Putamen (tissue), 1 donor: Measurements from ENCODE around the gene TRIP10.
A peak's percentile ranks its signal among the peaks of the same experiment; 100 is the strongest.
"Not testable (repeated sequence)": the region's sequence is repeated elsewhere in the genome, so short reads cannot be mapped to it uniquely, and the experiment has no call there.

Experiments
- DNase-seq: peaks from one replicate; pipeline ENCODE4 v3.0.0-alpha.2; 2016; ENCODE audit warnings: low spot score

Gene TRIP10

GRCh38 chr19:6768236-6768785 lies 28.8 kb downstream of the TRIP10 start:
- DNase-seq: no peak

GRCh38 chr19:6769006-6769619 lies 29.6 kb downstream of the TRIP10 start:
- DNase-seq: no peak

- not testable (repeated sequence) for DNase-seq
These were observed 32.2 kb downstream of the TRIP10 start for GRCh38 chr19:6771648-6772027.

GRCh38 chr19:6772028-6772865 lies 32.8 kb downstream of the TRIP10 start, which contains the start of gene VAV1:
TSS of gene VAV1 (plus strand) at chr19:6772708. CDS start at chr19:6772808, 100 bp downstream.
- peak; percentile 28 for DNase-seq

GRCh38 chr19:6772866-6773322 lies 33.4 kb downstream of the TRIP10 start:
- DNase-seq: no peak

- DNase-seq: peak; percentile 21
These were observed 33.9 kb downstream of the TRIP10 start for GRCh38 chr19:6773323-6773931.

- no peak for DNase-seq
These were observed 35.6 kb downstream of the TRIP10 start for GRCh38 chr19:6774821-6775707.

GRCh38 chr19:6776045-6776444 lies 36.6 kb downstream of the TRIP10 start:
- DNase-seq: not testable (repeated sequence)

GRCh38 chr19:6776999-6777398 lies 37.5 kb downstream of the TRIP10 start:
- no peak for DNase-seq

- no peak for DNase-seq
These were observed 38.0 kb downstream of the TRIP10 start for GRCh38 chr19:6777434-6777833.

- DNase-seq: no peak
These were observed 38.9 kb downstream of the TRIP10 start for GRCh38 chr19:6778386-6778785.

GRCh38 chr19:6779206-6779605 lies 39.7 kb downstream of the TRIP10 start:
- no peak for DNase-seq

GRCh38 chr19:6787393-6787792 lies 47.9 kb downstream of the TRIP10 start:
- no peak for DNase-seq

- no peak for DNase-seq
These were observed 49.4 kb downstream of the TRIP10 start for GRCh38 chr19:6788896-6789295.

- DNase-seq: no peak
These were observed 51.0 kb downstream of the TRIP10 start for GRCh38 chr19:6790194-6791128.

GRCh38 chr19:6791237-6791636 lies 51.8 kb downstream of the TRIP10 start:
- DNase-seq: no peak

GRCh38 chr19:6793411-6793810 lies 53.9 kb downstream of the TRIP10 start:
- DNase-seq: no peak

GRCh38 chr19:6793973-6794372 lies 54.5 kb downstream of the TRIP10 start:
- no peak for DNase-seq

GRCh38 chr19:6794686-6795431 lies 55.4 kb downstream of the TRIP10 start:
- DNase-seq: no peak

- no peak for DNase-seq
These were observed 56.8 kb downstream of the TRIP10 start for GRCh38 chr19:6796278-6796677.
